Mucosa of descending colon (tissue), 3 donors: Measurements from ENCODE around the gene PGPEP1. TPM values are rescaled to one million over a fixed set of nuclear protein-coding genes. Genes with fewer than 3 reads are reported as not detected.

Experiments used
- ATAC-seq: fragments of 200-7000 bp; cut with Tn5 transposase; one replicate; pipeline ENCODE4 v1.9.1; 2020; ENCODE audit warnings: mild to moderate bottlenecking, moderate library complexity
- DNase-seq, 3 donors: peaks; one replicate each; pipeline ENCODE4 v3.0.0-alpha.2; 2020
- H3K36me3 ChIP-seq: fragments of 200-600 bp; one replicate; pipeline ENCODE4 v1.8.0; 2021; ENCODE audit warnings: low read depth, mild to moderate bottlenecking
- H3K4me1 ChIP-seq: fragments of 200-600 bp; one replicate; pipeline ENCODE4 v1.8.0; 2021; ENCODE audit warnings: low read depth, mild to moderate bottlenecking
- H3K4me3 ChIP-seq: fragments of 200-600 bp; one replicate; pipeline ENCODE4 v1.8.0; 2021; ENCODE audit warnings: mild to moderate bottlenecking
- H3K9me3 ChIP-seq: fragments of 200-600 bp; one replicate; pipeline ENCODE4 v1.8.0; 2021; ENCODE audit warnings: mild to moderate bottlenecking
- intact Hi-C, 2 donors: fragments of 100-400 bp; cut with DNase I in 1 of 2; cut with micrococcal nuclease in 1 of 2; formaldehyde crosslinking; loops; one replicate each; pipeline versions ENCODE4 v1.11.0 to v1.11.1; 2022; cut with DNase I, micrococcal nuclease
- total RNA-seq, 3 donors: library from RNA; stranded (reverse); fragmentation: NEBNext Ultra II Directional in 2 of 3; extraction: Animal tissue kit (Norgen Biotek cat#: 25700) in 2 of 3; gene quantifications; one replicate each; pipeline versions ENCODE4 v1.2.1 to v1.2.4, GENCODE V29; 2021 to 2023
- TF ChIP-seq, protein P1 (sequence below): fragments of 200-600 bp; IDR thresholded peaks from one replicate; pipeline ENCODE4 v1.8.0; 2022; ENCODE audit warnings: antibody characterized with exemption, mild to moderate bottlenecking
- donor health status: DM: no; HTN: no; CAD: no; lungs with moderate emphysema.
- donor health status: DM: no; HTN: no; CAD: no.
- donor health status: DM: no; HTN: yes; CAD: no.

Gene PGPEP1
- total RNA-seq, 3 donors from 2014 or later = 77.1 to 97.4 (median 91.5) TPM

DNA sequence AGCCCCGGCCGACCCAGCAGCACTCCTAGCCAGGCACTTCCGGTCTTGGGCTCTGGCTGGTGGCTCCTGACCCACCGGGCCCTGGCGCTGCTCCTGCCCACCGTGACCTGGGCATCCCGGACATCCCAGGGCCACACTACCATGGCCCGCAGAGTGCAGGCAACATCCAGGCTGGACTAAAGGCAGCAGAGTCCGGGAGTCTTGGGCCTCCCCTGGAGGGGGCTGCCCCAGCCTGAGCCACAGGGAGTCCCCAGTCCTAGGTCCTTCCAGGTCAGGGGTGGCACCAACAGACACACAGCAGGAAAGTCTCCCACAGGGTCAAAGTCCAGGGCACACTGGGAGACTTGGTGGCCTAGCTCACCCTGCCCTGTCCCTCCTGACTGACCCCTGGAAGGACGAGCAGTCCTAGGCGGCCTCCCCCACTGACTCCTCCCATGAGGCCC, 28.3 kb upstream of the PGPEP1 start:
- Histone ChIP-seq H3K9me3 (no peaks in the 10 kb centered on the region), H3K4me3 (no peak overlapping the region), H3K4me1 (peaks cover 24% of the 10 kb centered on the region), H3K36me3 (no peaks in the 10 kb centered on the region)
- ATAC-seq (peak; percentile 21), DNase-seq (no peak)
- TF ChIP-seq, protein P1, sequence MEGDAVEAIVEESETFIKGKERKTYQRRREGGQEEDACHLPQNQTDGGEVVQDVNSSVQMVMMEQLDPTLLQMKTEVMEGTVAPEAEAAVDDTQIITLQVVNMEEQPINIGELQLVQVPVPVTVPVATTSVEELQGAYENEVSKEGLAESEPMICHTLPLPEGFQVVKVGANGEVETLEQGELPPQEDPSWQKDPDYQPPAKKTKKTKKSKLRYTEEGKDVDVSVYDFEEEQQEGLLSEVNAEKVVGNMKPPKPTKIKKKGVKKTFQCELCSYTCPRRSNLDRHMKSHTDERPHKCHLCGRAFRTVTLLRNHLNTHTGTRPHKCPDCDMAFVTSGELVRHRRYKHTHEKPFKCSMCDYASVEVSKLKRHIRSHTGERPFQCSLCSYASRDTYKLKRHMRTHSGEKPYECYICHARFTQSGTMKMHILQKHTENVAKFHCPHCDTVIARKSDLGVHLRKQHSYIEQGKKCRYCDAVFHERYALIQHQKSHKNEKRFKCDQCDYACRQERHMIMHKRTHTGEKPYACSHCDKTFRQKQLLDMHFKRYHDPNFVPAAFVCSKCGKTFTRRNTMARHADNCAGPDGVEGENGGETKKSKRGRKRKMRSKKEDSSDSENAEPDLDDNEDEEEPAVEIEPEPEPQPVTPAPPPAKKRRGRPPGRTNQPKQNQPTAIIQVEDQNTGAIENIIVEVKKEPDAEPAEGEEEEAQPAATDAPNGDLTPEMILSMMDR = no peak
- intact Hi-C loops = no loop called here

DNA sequence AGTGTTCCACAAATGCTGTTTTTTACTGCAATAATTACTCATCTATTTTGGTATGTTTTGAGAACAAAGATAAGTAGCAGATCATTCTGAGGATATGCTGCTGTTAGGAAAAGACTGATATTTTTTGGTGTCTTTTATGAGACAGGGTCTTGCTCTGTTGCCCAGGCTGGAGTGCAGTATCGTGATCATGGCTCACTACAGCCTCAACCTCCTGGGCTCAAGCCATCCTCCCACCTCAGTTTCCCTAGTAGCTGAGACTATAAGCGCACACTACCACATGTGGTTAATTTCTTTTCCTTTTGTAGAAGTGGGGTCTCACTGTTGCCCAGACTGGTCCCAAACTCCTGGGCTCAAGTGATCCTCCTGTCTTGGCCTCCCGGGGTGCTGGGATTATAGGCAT, 27.0 kb upstream of the PGPEP1 start:
- intact Hi-C loops = no loop called here
- DNase-seq = no peak
- TF ChIP-seq, protein P1 = no peak
- Histone ChIP-seq H3K4me3 (no peak overlapping the region), H3K9me3 (no peaks in the 10 kb centered on the region), H3K36me3 (no peaks in the 10 kb centered on the region), H3K4me1 (peaks cover 35% of the 10 kb centered on the region)
- ATAC-seq = no peak

DNA sequence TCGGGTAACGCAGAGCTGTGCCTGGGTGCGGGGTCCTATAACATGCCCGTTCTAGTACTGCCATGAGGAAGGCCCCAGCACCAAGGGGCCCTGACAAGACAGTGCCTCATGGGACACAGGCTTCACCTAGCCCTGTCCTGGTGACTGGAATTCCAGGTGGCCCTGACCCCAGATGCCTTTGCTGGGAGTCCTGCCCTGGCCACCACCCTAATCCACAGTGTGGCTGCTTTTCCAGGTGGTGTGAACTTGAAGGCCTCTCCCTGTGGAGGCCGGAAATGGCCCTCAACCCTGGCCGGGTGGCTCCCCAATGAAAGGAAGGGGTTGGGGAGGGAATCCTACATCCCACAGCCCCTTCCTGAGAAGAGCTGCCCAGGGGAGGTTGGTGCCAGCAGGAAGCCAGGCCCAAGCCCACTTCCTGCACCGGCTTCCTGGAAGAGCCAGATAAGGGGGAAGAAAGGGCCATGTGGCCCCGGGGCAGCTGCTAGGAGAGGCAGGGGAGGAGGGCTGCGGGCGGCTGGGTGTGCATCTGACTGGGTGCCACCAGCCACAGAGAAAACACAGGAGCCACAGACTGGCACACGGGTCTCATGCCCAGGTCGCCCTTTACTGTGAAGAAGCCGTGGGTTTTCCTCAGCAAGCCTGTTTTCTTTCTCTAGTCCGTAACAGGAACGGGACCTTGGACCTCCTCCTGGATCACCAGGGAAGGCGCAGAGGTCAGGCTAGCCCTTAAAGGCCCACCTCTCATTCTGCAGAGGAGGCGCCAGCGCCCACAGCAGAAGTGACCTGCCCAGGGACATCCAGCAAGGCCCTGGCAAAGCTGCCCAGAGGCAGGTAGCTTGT, 22.2 kb upstream of the PGPEP1 start:
- intact Hi-C loops = no loop called here
- no peaks in the 10 kb centered on the region for H3K9me3 ChIP-seq
- peak; percentile 1 for ATAC-seq
- DNase-seq = peak; percentile 59 to 79 (median 73)
- H3K36me3 ChIP-seq = no peaks in the 10 kb centered on the region
- TF ChIP-seq, protein P1 = no peak
- H3K4me3 ChIP-seq = no peak overlapping the region
- peaks cover 48% of the 10 kb centered on the region for H3K4me1 ChIP-seq

DNA sequence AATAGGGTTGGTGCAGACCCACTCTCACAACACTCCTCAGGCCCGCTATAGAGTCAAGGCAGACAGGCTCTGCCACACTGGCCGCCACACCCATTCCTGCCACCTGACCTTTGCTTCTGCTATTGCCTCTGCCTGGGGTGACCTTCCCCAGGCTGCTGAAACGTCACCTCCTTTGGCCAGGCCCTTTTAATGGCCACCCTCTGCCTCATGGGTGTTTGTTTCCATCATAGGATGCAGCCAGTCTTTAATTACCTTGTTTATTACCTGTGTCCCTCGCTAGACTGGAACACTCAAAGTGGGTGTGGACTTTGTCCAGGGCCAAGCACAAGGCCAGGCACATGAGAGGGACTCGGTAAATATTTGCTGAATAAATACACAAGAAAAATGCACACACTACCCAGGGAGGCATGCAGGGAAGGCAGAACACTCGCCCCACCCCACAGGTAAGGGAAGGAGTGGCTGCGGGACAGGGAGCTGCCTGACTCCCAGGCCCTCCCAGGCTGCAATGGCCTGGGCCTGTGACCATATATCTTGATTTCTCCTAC, 20.7 kb upstream of the PGPEP1 start:
- peaks cover 53% of the 10 kb centered on the region for H3K4me1 ChIP-seq
- peak; percentile 61 for ATAC-seq
- intact Hi-C loops = loop anchor here (5.0 kb wide), 2 partner anchors 37 to 42 kb away; partner anchors contain the start of gene JUND (in 1 of the 2)
- no peak overlapping the region for H3K4me3 ChIP-seq
- peak; percentile 88 to 93 (median 88) for DNase-seq
- no peaks in the 10 kb centered on the region for H3K36me3 ChIP-seq
- H3K9me3 ChIP-seq = no peaks in the 10 kb centered on the region
- TF ChIP-seq, protein P1 = no peak

DNA sequence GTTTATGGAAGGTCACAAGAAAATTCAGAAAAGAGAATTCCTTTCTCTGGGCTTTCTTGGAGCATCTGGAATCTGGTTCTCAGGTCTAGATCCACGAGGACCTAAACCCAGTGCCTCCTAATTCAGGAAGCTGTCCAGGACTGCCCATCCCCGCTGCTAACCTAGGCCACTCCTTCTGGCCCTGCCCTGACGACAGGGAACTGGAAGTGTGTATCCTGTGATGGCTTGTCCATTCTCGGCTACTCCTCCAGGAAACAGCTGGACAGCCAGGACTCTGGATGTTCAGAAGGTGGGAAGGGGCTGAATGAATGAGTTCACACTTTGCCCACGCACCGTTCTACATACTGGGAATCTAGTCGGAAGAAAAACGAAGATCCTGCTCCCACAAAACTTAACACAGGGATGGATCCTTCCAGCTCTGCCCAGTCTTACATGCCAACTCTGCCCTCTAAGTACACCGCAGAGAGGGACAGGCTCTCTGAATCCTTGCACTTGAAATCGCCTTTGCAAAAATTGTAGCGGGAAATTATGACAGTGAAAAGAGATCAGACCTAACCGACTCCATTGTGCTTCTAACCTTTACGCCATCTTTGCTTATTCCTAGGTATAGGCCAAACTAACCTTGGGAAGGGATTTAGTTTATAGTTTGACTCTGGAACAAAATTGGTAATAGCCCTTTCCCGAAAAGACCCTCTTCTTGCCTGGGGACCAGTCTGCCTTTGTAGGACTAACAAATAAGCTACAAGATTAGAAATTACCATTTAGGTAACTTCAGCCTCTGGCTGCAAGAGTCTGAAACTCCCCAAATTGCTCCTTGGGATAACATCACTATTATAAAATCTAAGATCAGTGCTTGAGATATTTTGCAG, 19.3 kb upstream of the PGPEP1 start:
- TF ChIP-seq, protein P1 = no peak
- peaks cover 53% of the 10 kb centered on the region for H3K4me1 ChIP-seq
- H3K9me3 ChIP-seq = no peaks in the 10 kb centered on the region
- intact Hi-C loops = loop anchor here (5.0 kb wide), 2 partner anchors 39 to 44 kb away; partner anchors contain the start of gene JUND (in 1 of the 2)
- no peak overlapping the region for H3K4me3 ChIP-seq
- DNase-seq = peak; percentile 85 to 87 (median 87)
- peak; percentile 55 for ATAC-seq
- H3K36me3 ChIP-seq = no peaks in the 10 kb centered on the region
